Measurements from ENCODE around the gene AMH. TPM values are rescaled to one million over a fixed set of nuclear protein-coding genes. Genes with fewer than 3 reads are reported as not detected.

AMH gene
- total RNA-seq, 4 donors from 2014 or later: 0.33 to 4.2 TPM; not detected in 2

DNA sequence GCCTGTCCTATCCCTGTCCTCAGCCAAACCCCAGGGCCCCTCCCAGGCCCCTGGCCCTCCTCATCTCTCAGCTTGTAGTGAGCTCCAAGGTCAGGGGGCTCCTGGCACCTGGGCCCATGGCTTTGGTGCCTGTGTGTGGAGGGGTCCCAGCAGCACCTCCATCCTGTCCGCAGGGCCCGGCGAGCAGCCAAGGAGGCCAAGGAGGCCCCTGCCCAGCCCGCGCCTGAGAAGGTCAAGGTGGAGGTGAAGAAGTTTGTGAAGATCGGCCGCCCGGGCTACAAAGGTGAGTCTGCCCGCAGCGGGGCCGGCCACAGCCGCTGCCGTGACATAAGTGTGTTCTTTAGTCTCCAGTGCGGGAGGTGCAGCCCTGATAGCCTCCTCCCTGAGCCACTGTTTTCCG lies 3.9 kb upstream of the AMH start:
- Histone ChIP-seq H3K36me3 (peaks cover 48 to 51% of the 10 kb centered on the region in 2 donors), H3K27me3 (no peaks in the 10 kb centered on the region), H3K27ac (no peak overlapping the region), H3K9me3 (no peaks in the 10 kb centered on the region), H3K4me3 (replicated peaks in 1 of 3) (no peak overlapping the region), H3K4me1 (peaks cover 20 to 22% of the 10 kb centered on the region in 2 donors)
- DNase-seq: no peak
- WGBS, 2 donors: 94% methylated on average over 15 of the region's 15 CpGs; no CpG with 5 or more reads in 1 of the 2 donors
- intact Hi-C loops (cut with DNase I): no loop called here
- no peak for TF ChIP-seq POLR2A (IDR thresholded peaks at IDR 0.05)
- TF ChIP-seq, protein P1, sequence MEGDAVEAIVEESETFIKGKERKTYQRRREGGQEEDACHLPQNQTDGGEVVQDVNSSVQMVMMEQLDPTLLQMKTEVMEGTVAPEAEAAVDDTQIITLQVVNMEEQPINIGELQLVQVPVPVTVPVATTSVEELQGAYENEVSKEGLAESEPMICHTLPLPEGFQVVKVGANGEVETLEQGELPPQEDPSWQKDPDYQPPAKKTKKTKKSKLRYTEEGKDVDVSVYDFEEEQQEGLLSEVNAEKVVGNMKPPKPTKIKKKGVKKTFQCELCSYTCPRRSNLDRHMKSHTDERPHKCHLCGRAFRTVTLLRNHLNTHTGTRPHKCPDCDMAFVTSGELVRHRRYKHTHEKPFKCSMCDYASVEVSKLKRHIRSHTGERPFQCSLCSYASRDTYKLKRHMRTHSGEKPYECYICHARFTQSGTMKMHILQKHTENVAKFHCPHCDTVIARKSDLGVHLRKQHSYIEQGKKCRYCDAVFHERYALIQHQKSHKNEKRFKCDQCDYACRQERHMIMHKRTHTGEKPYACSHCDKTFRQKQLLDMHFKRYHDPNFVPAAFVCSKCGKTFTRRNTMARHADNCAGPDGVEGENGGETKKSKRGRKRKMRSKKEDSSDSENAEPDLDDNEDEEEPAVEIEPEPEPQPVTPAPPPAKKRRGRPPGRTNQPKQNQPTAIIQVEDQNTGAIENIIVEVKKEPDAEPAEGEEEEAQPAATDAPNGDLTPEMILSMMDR (IDR thresholded peaks at IDR 0.05): no peak

DNA sequence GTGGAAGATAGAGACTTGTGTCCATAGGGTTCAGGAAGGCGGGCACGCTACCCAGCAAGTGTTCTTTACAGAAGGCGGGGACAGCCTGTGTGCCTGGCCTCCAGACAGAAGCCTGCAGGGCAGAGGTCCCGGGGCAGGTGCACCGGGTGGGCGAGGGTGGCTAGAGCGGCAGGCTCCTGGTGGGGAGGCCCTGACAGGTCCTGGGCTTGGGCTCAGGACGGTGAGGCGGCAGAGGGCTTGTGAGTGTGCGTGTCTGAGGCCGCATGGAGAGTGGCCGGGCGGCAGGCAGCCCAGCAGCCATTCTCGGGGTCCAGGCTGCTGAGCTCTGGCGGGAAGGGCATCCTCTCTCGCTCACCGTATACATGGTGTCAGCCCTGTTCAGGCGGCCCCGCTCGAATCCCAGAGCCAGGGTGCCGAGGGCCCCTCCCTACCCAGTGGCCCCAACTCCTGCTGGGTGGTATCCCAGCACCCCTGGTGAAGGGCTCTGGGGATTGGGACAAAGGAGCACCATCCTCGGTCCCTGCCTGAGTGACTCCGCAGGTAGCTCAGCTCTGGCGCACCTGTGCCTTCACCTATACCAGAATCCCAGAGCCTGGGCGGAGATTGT lies 3.0 kb upstream of the AMH start:
- Histone ChIP-seq H3K27me3 (no peaks in the 10 kb centered on the region), H3K9me3 (no peaks in the 10 kb centered on the region), H3K27ac (no peak overlapping the region), H3K4me3 (replicated peaks in 1 of 3) (no peak overlapping the region), H3K36me3 (peaks cover 48 to 51% of the 10 kb centered on the region in 2 donors), H3K4me1 (peaks cover 12 to 22% of the 10 kb centered on the region in 2 donors)
- DNase-seq: no peak
- TF ChIP-seq, protein P1 (IDR thresholded peaks at IDR 0.05): no peak
- TF ChIP-seq POLR2A (IDR thresholded peaks at IDR 0.05): no peak
- WGBS, 2 donors: 93 to 97% methylated on average over 14 to 18 of the region's 25 CpGs
- intact Hi-C loops (cut with DNase I): no loop called here

DNA sequence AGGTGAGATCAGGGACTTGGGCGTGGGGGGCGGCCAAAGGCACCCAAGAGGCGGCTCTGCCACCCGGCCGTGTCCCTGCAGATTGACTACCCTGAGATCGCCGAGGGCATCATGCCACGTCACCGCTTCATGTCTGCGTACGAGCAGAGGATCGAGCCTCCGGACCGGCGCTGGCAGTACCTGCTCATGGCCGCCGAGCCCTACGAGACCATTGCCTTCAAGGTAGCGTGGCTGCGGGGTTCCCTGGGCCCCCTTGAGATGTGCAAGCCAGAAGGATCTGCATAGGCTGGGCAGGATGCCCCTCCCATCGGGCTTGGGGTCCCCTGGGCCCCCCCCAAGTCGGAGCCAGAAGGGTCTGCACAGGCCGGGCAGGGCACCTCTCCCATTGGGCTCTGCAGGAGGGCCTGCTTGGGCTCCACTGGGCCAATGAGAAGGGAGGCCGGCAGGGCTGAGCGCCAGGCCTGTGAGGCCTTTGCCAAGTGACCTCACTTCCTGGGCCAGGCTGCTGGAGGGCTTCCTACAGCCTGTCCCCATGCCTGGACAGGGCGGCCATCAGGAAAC lies 2.2 kb upstream of the AMH start:
- Histone ChIP-seq H3K36me3 (peaks cover 48 to 51% of the 10 kb centered on the region in 2 donors), H3K9me3 (no peaks in the 10 kb centered on the region), H3K4me3 (replicated peaks in 1 of 3) (no peak overlapping the region), H3K27me3 (no peaks in the 10 kb centered on the region), H3K4me1 (peaks cover 4 to 20% of the 10 kb centered on the region in 2 donors), H3K27ac (no peak overlapping the region)
- WGBS, 2 donors: 72 to 89% methylated on average over 7 to 23 of the region's 26 CpGs
- intact Hi-C loops (cut with DNase I): no loop called here
- no peak for DNase-seq
- TF ChIP-seq, protein P1 (IDR thresholded peaks at IDR 0.05): no peak
- no peak for TF ChIP-seq POLR2A (IDR thresholded peaks at IDR 0.05)

DNA sequence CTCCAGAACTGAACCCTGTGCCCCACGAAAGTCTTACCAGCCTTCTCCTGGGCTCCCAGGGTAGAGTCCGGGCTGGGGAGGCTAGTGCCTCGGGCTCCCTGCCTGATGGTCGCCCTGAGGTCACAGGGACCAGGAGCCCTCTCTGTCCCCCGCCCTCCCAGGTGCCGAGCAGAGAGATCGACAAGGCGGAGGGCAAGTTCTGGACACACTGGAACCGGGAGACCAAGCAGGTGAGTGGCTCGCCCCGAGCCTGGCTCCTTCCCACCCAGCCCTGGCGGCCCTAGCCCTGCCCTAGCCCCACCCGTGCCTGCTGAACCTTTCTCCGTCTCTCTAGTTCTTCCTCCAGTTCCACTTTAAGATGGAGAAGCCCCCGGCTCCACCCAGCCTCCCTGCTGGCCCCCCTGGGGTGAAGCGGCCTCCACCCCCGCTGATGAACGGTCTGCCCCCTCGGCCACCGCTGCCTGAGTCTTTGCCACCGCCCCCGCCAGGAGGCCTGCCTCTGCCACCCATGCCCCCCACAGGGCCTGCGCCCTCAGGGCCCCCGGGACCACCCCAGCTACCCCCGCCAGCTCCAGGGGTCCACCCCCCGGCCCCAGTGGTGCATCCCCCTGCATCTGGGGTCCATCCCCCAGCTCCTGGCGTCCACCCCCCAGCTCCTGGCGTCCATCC lies 1.6 kb upstream of the AMH start:
- Histone ChIP-seq H3K9me3 (no peaks in the 10 kb centered on the region), H3K4me1 (peaks cover 0 to 25% of the 10 kb centered on the region in 2 donors), H3K27ac (no peak overlapping the region), H3K36me3 (peaks cover 48 to 51% of the 10 kb centered on the region in 2 donors), H3K4me3 (replicated peaks in 1 of 3) (no peak overlapping the region), H3K27me3 (peaks cover 2% of the 10 kb centered on the region)
- intact Hi-C loops (cut with DNase I): no loop called here
- DNase-seq: no peak
- TF ChIP-seq POLR2A (IDR thresholded peaks at IDR 0.05): no peak
- TF ChIP-seq, protein P1 (IDR thresholded peaks at IDR 0.05): no peak
- whole genome bisulfite sequencing, 2 donors: 94 to 95% methylated on average over 16 to 26 of the region's 28 CpGs

Measured in thyroid gland (tissue), 4 donors.